ENCODE results near the gene CGB2. TPM values are rescaled to one million over a fixed set of nuclear protein-coding genes. Genes with fewer than 3 reads are reported as not detected.

The CGB2 gene
- total and polyA plus RNA-seq, 9 of the 15 experiments (the other 6 are each of a cell fraction or from before 2014, with no cell fraction given), result 0.22 TPM; not detected in 8

GRCh38 chr19:49020931-49021895, 10.5 kb upstream of the CGB2 start (continued):
- TF ChIP-seq ZNF644 (tag; IDR thresholded peaks at IDR 0.05; ENCODE audit: low read depth), result no peak
- TF ChIP-seq MEF2A (IDR thresholded peaks at IDR 0.05; ENCODE audit: control insufficient read depth, low read depth, low read length), result no peak
- TF ChIP-seq UBTF (IDR thresholded peaks at IDR 0.05; ENCODE audit: borderline replicate concordance in 1 of 2, low read depth in 2 of 2, low read length in 2 of 2), result no peak
- TF ChIP-seq CBX8 (IDR thresholded peaks at IDR 0.05; ENCODE audit: borderline replicate concordance, extremely low read depth, low read depth, low read length, poor library complexity, severe bottlenecking), result no peak
- no peak for TF ChIP-seq CCNT2 (IDR thresholded peaks at IDR 0.05; ENCODE audit: borderline replicate concordance, extremely low read depth, insufficient read length, low read depth, low read length)
- TF ChIP-seq U2AF1 (optimal IDR thresholded peaks at IDR 0.05; ENCODE audit: low read depth, low read length), result no peak
- TF ChIP-seq NEUROD1 (IDR thresholded peaks at IDR 0.05; ENCODE audit: borderline replicate concordance, low read depth, low read length, partially characterized antibody), result no peak
- TF ChIP-seq, protein P1, sequence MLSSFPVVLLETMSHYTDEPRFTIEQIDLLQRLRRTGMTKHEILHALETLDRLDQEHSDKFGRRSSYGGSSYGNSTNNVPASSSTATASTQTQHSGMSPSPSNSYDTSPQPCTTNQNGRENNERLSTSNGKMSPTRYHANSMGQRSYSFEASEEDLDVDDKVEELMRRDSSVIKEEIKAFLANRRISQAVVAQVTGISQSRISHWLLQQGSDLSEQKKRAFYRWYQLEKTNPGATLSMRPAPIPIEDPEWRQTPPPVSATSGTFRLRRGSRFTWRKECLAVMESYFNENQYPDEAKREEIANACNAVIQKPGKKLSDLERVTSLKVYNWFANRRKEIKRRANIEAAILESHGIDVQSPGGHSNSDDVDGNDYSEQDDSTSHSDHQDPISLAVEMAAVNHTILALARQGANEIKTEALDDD (IDR thresholded peaks at IDR 0.05), result no peak
- TF ChIP-seq, protein P2, sequence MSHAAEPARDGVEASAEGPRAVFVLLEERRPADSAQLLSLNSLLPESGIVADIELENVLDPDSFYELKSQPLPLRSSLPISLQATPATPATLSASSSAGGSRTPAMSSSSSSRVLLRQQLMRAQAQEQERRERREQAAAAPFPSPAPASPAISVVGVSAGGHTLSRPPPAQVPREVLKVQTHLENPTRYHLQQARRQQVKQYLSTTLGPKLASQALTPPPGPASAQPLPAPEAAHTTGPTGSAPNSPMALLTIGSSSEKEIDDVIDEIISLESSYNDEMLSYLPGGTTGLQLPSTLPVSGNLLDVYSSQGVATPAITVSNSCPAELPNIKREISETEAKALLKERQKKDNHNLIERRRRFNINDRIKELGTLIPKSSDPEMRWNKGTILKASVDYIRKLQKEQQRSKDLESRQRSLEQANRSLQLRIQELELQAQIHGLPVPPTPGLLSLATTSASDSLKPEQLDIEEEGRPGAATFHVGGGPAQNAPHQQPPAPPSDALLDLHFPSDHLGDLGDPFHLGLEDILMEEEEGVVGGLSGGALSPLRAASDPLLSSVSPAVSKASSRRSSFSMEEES (CRISPR knock-in tag; IDR thresholded peaks at IDR 0.05), result no peak
- no peak for TF ChIP-seq LCOR (CRISPR knock-in tag; IDR thresholded peaks at IDR 0.05)
- no peak for TF ChIP-seq TBP (optimal IDR thresholded peaks at IDR 0.05; ENCODE audit: low read depth, low read length)
- TF ChIP-seq ZNF263 (CRISPR knock-in tag; IDR thresholded peaks at IDR 0.05; ENCODE audit: borderline replicate concordance), result no peak
- TF ChIP-seq KAT7 (CRISPR knock-in tag; IDR thresholded peaks at IDR 0.05; ENCODE audit: borderline replicate concordance), result no peak
- TF ChIP-seq NKRF (IDR thresholded peaks at IDR 0.05; ENCODE audit: borderline replicate concordance), result peak; percentile 15; the same call in 1 of the 2 replicates
- no peak for TF ChIP-seq ZBED1 (IDR thresholded peaks at IDR 0.05)
- TF ChIP-seq MNT (conservative IDR thresholded peaks at IDR 0.05), result no peak

All from K562 (cell line).